ENCODE data around the gene ENPP5.

GRCh38 chr6:46175976-46176375, 5.2 kb upstream of the ENPP5 start:
- TF ChIP-seq CTCF (IDR thresholded peaks at IDR 0.05; ENCODE audit: insufficient read depth, low read depth, low read length), result no peak
- TF ChIP-seq EZH2 (IDR thresholded peaks at IDR 0.05; ENCODE audit: insufficient read depth, low read length), result no peak
